T-helper 1 cell (primary cell): Measurements from ENCODE around the gene SOBP.
"Not testable (repeated sequence)": the region's sequence is repeated elsewhere in the genome, so short reads cannot be mapped to it uniquely, and the experiment has no call there.

ENCODE experiments used
- DNase-seq, 5 donors: peaks; one replicate each; pipeline ENCODE4 v3.0.0-alpha.2; 2012 to 2020
- total RNA-seq, 4 donors: gene quantifications; one replicate each; lab custom pipeline; 2026; lab: John Stamatoyannopoulos, UW

SOBP gene
- total RNA-seq: 0.12 to 0.27 (median 0.15) reads per million in 4 donors

GRCh38 chr6:107489636-107490565 is at the start of gene SOBP:
TSS of gene SOBP (plus strand) at chr6:107490117. CDS start at chr6:107490617, 500 bp downstream.
- peak in 4 of 5 donors; percentile 11 to 18 (median 14) for DNase-seq

- no peak for DNase-seq
Measured at GRCh38 chr6:107440936-107441335, 49.0 kb upstream of the SOBP start.

- DNase-seq: no peak
Measured at GRCh38 chr6:107441682-107442081, 48.2 kb upstream of the SOBP start.

GRCh38 chr6:107442938-107443607 is 46.8 kb upstream of the SOBP start:
- no peak for DNase-seq

- no peak for DNase-seq
Measured at GRCh38 chr6:107443608-107444267, 46.2 kb upstream of the SOBP start.

- DNase-seq: no peak
Measured at GRCh38 chr6:107444277-107444676, 45.6 kb upstream of the SOBP start.

GRCh38 chr6:107447663-107448216 is 42.2 kb upstream of the SOBP start:
- DNase-seq: no peak

- no peak for DNase-seq
Measured at GRCh38 chr6:107448776-107449175, 41.1 kb upstream of the SOBP start.

GRCh38 chr6:107458672-107459282 is 31.1 kb upstream of the SOBP start:
- DNase-seq: peak in 4 of 5 donors; percentile 4 to 29 (median 12)

- peak; percentile 89 to 97 (median 94) for DNase-seq
Measured at GRCh38 chr6:107459283-107460082, 30.4 kb upstream of the SOBP start, which contains the start of gene PDSS2. TSS of gene PDSS2 (minus strand) at chr6:107459564. CDS start at chr6:107459285, 279 bp downstream.

- no peak for DNase-seq
Measured at GRCh38 chr6:107460083-107460631, 29.8 kb upstream of the SOBP start.

GRCh38 chr6:107466062-107466461 is 23.9 kb upstream of the SOBP start:
- no peak for DNase-seq

GRCh38 chr6:107470364-107470763 is 19.6 kb upstream of the SOBP start:
- no peak for DNase-seq

- DNase-seq: no peak
Measured at GRCh38 chr6:107473660-107474059, 16.3 kb upstream of the SOBP start.

- DNase-seq: not testable (repeated sequence)
Measured at GRCh38 chr6:107475360-107475759, 14.6 kb upstream of the SOBP start.

- not testable (repeated sequence) for DNase-seq
Measured at GRCh38 chr6:107475826-107476225, 14.1 kb upstream of the SOBP start.

GRCh38 chr6:107479089-107479690 is 10.7 kb upstream of the SOBP start:
- no peak for DNase-seq

GRCh38 chr6:107485157-107485556 is 4.8 kb upstream of the SOBP start:
- no peak for DNase-seq

GRCh38 chr6:107488174-107488874 is 1.6 kb upstream of the SOBP start:
- DNase-seq: no peak
